ENCODE data around the gene PAX5. TPM values are rescaled to one million over a fixed set of nuclear protein-coding genes. Genes with fewer than 3 reads are reported as not detected.

Gene PAX5
- total RNA-seq, 1 donor from 2014 or later: not detected

- DNase-seq (ENCODE audit: low read depth): no peak
- TF ChIP-seq CTCF (conservative IDR thresholded peaks at IDR 0.05; ENCODE audit: low read depth, low read length): no peak
- no peak overlapping the region for H3K4me3 ChIP-seq (ENCODE audit: low read depth, low read length)
Measured at GRCh38 chr9:36902861-36903524, 131.1 kb downstream of the PAX5 start.

- H3K4me3 ChIP-seq (ENCODE audit: low read depth, low read length): no peak overlapping the region
- no peak for TF ChIP-seq CTCF (conservative IDR thresholded peaks at IDR 0.05; ENCODE audit: low read depth, low read length)
- no peak for DNase-seq (ENCODE audit: low read depth)
Measured at GRCh38 chr9:36902080-36902716, 131.9 kb downstream of the PAX5 start.

GRCh38 chr9:36901528-36901927, 132.5 kb downstream of the PAX5 start:
- no peak for TF ChIP-seq CTCF (conservative IDR thresholded peaks at IDR 0.05; ENCODE audit: low read depth, low read length)
- no peak overlapping the region for H3K4me3 ChIP-seq (ENCODE audit: low read depth, low read length)
- no peak for DNase-seq (ENCODE audit: low read depth)

GRCh38 chr9:36900856-36901220, 133.2 kb downstream of the PAX5 start:
- TF ChIP-seq CTCF (conservative IDR thresholded peaks at IDR 0.05; ENCODE audit: low read depth, low read length): no peak
- DNase-seq (ENCODE audit: low read depth): no peak
- H3K4me3 ChIP-seq (ENCODE audit: low read depth, low read length): no peak overlapping the region

- DNase-seq (ENCODE audit: low read depth): no peak
- no peak for TF ChIP-seq CTCF (conservative IDR thresholded peaks at IDR 0.05; ENCODE audit: low read depth, low read length)
- H3K4me3 ChIP-seq (ENCODE audit: low read depth, low read length): no peak overlapping the region
Measured at GRCh38 chr9:36900136-36900855, 133.8 kb downstream of the PAX5 start.

- no peak for DNase-seq (ENCODE audit: low read depth)
- TF ChIP-seq CTCF (conservative IDR thresholded peaks at IDR 0.05; ENCODE audit: low read depth, low read length): no peak
- no peak overlapping the region for H3K4me3 ChIP-seq (ENCODE audit: low read depth, low read length)
Measured at GRCh38 chr9:36899406-36899805, 134.7 kb downstream of the PAX5 start.
